Ishikawa (cell line): Measurements from ENCODE around the gene FBXL19.

Experiments used
- CEBPB ChIP-seq: IDR thresholded peaks from 2 replicates; pipeline ENCODE4 v1.6.1; 2012
- CREB1 ChIP-seq: IDR thresholded peaks from 2 replicates; pipeline ENCODE4 v1.6.1; 2012; ENCODE audit warnings: low read depth
- EGR1 ChIP-seq: IDR thresholded peaks from 2 replicates; pipeline ENCODE4 v1.6.1; 2012
- EP300 ChIP-seq: IDR thresholded peaks from 2 replicates; pipeline ENCODE4 v1.6.1; 2012; ENCODE audit warnings: borderline replicate concordance
- FOXM1 ChIP-seq: IDR thresholded peaks from 2 replicates; pipeline ENCODE4 v1.6.1; 2012; ENCODE audit warnings: low read depth, borderline replicate concordance
- NFIC ChIP-seq: IDR thresholded peaks from 2 replicates; pipeline ENCODE4 v1.6.1; 2012
- RAD21 ChIP-seq: IDR thresholded peaks from 2 replicates; pipeline ENCODE4 v1.6.1; 2012; ENCODE audit warnings: low read depth
- TAF1 ChIP-seq: IDR thresholded peaks from 2 replicates; pipeline ENCODE4 v1.6.1; 2012; ENCODE audit warnings: low read depth, mild to moderate bottlenecking
- TCF12 ChIP-seq: IDR thresholded peaks from 2 replicates; pipeline ENCODE4 v1.6.1; 2012; ENCODE audit warnings: low read depth
- TEAD4 ChIP-seq: IDR thresholded peaks from 2 replicates; pipeline ENCODE4 v1.6.1; 2012
- YY1 ChIP-seq: IDR thresholded peaks from 2 replicates; pipeline ENCODE4 v1.6.1; 2012; ENCODE audit warnings: low read depth
- ZBTB7A ChIP-seq: IDR thresholded peaks from 2 replicates; pipeline ENCODE4 v1.6.1; 2012; ENCODE audit warnings: low read depth
- TF ChIP-seq, protein P1 (sequence below): IDR thresholded peaks from 2 replicates; pipeline ENCODE4 v1.6.1; 2012
- TF ChIP-seq, protein P2 (sequence below): IDR thresholded peaks from 2 replicates; pipeline ENCODE4 v1.6.1; 2012; ENCODE audit warnings: low read depth, mild to moderate bottlenecking
- TF ChIP-seq, protein P3 (sequence below): IDR thresholded peaks from 2 replicates; pipeline ENCODE4 v1.6.1; 2012

The FBXL19 gene

DNA sequence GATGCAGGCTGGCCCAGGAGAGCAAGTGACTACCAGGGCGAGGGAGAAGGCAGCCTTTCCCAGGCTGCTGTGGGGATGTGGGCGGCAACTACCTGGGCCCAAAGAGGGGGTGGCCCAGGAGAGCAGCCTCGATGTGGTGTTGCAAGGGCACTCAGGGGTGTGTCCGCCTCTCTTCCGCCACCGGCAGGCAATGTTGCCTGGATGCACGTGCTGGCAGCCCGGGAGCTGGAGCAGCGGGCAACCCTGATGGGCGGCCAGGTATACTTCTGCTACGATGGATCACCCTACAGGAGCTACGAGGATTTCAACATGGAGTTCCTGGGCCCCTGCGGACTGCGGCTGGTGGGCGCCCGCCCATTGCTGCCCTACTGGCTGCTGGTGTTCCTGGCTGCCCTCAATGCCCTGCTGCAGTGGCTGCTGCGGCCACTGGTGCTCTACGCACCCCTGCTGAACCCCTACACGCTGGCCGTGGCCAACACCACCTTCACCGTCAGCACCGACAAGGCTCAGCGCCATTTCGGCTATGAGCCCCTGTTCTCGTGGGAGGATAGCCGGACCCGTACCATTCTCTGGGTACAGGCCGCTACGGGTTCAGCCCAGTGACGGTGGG, 64.3 kb downstream of the FBXL19 start:
- TF ChIP-seq TCF12 (no peak), CREB1 (no peak), ZBTB7A (no peak)

DNA sequence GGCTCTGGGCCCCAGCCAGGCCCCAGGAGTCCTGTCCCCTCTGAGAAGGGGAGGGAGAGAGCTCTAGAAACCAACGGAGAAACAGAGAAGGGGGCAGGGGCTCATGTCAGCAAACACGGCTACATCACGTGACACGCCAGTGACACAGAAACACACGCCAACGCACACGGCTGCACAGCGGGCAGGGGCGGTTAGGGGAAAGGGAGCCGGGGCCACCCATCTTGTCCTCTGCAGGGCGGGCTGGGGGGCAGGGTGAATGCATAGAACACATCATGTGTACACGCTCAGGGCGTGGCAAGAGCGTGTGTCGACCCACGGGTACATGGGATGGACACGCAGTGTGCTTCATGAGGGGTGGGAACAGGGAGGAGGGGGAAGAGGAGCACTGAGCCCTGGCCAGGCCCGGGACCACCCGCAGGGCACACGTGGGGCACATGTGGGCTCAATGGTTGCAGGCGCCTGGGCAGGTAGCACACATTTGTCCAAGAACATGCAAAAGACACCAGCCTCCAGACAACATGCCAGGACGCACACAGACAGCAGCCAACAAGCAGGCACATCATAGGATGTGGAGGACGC, 66.2 kb downstream of the FBXL19 start:
- TF ChIP-seq, protein P1, sequence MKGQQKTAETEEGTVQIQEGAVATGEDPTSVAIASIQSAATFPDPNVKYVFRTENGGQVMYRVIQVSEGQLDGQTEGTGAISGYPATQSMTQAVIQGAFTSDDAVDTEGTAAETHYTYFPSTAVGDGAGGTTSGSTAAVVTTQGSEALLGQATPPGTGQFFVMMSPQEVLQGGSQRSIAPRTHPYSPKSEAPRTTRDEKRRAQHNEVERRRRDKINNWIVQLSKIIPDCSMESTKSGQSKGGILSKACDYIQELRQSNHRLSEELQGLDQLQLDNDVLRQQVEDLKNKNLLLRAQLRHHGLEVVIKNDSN: no peak
- TF ChIP-seq EGR1: no peak
- no peak for TF ChIP-seq ZBTB7A
- no peak for TF ChIP-seq CEBPB

DNA sequence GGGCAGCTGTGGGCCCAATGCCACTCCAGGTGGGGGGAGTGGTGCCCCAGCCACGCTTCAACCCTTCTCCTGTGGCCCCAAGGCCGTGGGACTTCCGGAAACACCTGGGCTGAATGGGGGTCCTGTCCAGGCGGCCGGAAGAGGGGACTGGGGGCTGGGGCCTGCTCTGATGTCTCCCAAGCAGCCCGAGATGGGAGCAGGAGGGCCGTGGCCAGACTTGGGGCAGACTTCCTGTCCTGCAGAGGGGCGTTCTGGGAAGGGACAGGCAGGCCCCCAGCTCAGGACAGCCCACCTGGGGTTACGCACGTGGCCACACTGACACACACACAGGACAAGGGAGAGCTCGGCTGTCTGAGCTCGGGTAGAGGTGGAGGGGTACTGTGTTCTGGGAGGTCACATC, 66.7 kb downstream of the FBXL19 start:
- TF ChIP-seq CEBPB (no peak), TCF12 (no peak), ZBTB7A (no peak), FOXM1 (no peak), RAD21 (no peak), TEAD4 (no peak), NFIC (no peak), CREB1 (no peak), EP300 (no peak), EGR1 (no peak)
- TF ChIP-seq, protein P2, sequence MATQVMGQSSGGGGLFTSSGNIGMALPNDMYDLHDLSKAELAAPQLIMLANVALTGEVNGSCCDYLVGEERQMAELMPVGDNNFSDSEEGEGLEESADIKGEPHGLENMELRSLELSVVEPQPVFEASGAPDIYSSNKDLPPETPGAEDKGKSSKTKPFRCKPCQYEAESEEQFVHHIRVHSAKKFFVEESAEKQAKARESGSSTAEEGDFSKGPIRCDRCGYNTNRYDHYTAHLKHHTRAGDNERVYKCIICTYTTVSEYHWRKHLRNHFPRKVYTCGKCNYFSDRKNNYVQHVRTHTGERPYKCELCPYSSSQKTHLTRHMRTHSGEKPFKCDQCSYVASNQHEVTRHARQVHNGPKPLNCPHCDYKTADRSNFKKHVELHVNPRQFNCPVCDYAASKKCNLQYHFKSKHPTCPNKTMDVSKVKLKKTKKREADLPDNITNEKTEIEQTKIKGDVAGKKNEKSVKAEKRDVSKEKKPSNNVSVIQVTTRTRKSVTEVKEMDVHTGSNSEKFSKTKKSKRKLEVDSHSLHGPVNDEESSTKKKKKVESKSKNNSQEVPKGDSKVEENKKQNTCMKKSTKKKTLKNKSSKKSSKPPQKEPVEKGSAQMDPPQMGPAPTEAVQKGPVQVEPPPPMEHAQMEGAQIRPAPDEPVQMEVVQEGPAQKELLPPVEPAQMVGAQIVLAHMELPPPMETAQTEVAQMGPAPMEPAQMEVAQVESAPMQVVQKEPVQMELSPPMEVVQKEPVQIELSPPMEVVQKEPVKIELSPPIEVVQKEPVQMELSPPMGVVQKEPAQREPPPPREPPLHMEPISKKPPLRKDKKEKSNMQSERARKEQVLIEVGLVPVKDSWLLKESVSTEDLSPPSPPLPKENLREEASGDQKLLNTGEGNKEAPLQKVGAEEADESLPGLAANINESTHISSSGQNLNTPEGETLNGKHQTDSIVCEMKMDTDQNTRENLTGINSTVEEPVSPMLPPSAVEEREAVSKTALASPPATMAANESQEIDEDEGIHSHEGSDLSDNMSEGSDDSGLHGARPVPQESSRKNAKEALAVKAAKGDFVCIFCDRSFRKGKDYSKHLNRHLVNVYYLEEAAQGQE: no peak
- TF ChIP-seq, protein P3, sequence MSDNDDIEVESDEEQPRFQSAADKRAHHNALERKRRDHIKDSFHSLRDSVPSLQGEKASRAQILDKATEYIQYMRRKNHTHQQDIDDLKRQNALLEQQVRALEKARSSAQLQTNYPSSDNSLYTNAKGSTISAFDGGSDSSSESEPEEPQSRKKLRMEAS: no peak

DNA sequence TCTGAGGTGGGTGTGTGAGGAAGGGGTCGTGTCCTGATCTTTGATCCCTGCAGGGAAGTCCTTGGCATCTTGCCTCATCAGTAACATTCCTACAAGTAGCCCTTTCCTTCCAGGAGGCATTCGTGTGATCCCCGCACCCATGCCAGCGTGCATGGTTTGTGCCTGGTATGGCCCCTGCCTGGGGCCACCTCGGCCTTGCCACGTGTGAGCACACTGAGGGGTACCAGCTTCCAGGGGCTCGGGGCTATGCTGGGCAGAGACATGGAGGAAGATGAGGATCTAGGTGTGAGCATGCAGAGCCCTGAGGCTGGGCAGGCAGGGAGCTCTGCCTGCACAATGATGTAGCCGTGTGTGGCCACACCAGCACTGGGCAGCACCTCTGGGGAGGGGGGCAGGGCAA, 67.7 kb downstream of the FBXL19 start:
- TF ChIP-seq TAF1 (no peak), EP300 (no peak), YY1 (no peak), TEAD4 (no peak), RAD21 (no peak), EGR1 (no peak), TCF12 (no peak), NFIC (no peak), CEBPB (no peak), ZBTB7A (no peak), FOXM1 (no peak), CREB1 (no peak)
- TF ChIP-seq, protein P2: no peak
- TF ChIP-seq, protein P3: no peak
- TF ChIP-seq, protein P1: no peak

DNA sequence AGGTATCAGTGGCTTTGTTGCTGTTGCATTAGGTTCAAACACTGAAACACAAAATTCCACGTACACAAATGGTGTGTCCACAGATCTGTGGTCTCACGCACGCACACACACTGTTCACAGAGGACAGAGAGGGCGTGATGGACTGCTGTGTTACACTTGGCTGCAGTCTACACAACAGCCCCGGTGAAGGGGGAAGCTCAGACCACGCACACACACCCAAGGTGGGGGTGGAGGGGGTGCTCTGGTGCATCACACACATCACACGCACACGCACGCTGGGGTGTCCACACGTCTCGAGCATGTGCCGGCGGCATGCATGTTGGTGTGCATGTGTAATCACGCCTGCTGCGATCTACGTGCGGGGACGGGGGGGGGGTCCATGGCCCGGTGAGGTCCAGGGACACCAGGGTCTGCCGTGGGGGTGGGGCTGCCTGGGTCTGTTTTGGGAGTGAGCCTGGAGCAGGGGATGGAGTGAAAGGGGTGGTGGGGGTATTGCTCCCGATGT, 69.0 kb downstream of the FBXL19 start:
- no peak for TF ChIP-seq EGR1
- TF ChIP-seq CEBPB: no peak
- no peak for TF ChIP-seq CREB1
- TF ChIP-seq, protein P3: no peak
- no peak for TF ChIP-seq RAD21
- TF ChIP-seq TAF1: no peak
